ENCODE results near the gene DTNBP1.

The DTNBP1 gene

DNA sequence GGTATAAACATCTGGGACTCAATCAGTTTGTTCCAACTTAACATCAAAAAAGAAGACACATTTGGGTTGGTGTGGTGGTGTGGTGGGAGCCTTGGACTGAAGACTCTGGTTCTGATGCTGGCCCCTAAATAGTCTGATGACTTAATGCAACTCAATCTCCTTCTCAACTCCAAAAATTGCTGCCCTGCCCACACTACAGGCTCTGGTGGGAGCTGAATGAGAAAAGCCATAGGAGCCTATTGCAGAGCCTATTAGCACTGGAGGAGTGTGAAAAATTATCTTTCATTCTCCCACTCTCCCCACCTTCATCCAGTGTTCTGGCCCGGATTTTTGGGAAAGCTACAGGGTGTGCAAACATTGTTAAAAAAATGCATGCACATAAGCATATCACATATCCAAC lies 56.5 kb downstream of the DTNBP1 start:
- Histone ChIP-seq H3F3A (ENCODE audit: insufficient read depth, low read length) (no peaks in the 10 kb centered on the region), H3K9me2 (replicated peaks; ENCODE audit: insufficient read depth, low read length) (no peaks in the 10 kb centered on the region), H3K4me1 (ENCODE audit: low read length) (peaks cover 5% of the 10 kb centered on the region), H3K4me2 (ENCODE audit: low read depth, low read length) (no peak overlapping the region), H3K27ac (ENCODE audit: low read length) (no peak overlapping the region), H3K4me3 (ENCODE audit: low read length) (no peak overlapping the region), H3K79me2 (ENCODE audit: low read length) (no peaks in the 10 kb centered on the region; the same call in 1 of the 2 replicates), H4K20me1 (ENCODE audit: insufficient read depth, low read length) (no peaks in the 10 kb centered on the region), H3K9ac (ENCODE audit: low read length) (no peak overlapping the region), H3K9me3 (replicated peaks; ENCODE audit: insufficient read depth, low read length) (no peaks in the 10 kb centered on the region), H3K27me3 (replicated peaks; ENCODE audit: insufficient read depth, low read length) (no peaks in the 10 kb centered on the region), H2AFZ (ENCODE audit: low read length) (no peak overlapping the region), H3K36me3 (replicated peaks; ENCODE audit: insufficient read depth, low read length) (no peaks in the 10 kb centered on the region)
- TF ChIP-seq EZH2 (optimal IDR thresholded peaks at IDR 0.05; ENCODE audit: low read depth, low read length) (no peak), EZH2phosphoT487 (IDR thresholded peaks at IDR 0.05; ENCODE audit: low read length) (no peak)
- TF ChIP-seq, protein P1, sequence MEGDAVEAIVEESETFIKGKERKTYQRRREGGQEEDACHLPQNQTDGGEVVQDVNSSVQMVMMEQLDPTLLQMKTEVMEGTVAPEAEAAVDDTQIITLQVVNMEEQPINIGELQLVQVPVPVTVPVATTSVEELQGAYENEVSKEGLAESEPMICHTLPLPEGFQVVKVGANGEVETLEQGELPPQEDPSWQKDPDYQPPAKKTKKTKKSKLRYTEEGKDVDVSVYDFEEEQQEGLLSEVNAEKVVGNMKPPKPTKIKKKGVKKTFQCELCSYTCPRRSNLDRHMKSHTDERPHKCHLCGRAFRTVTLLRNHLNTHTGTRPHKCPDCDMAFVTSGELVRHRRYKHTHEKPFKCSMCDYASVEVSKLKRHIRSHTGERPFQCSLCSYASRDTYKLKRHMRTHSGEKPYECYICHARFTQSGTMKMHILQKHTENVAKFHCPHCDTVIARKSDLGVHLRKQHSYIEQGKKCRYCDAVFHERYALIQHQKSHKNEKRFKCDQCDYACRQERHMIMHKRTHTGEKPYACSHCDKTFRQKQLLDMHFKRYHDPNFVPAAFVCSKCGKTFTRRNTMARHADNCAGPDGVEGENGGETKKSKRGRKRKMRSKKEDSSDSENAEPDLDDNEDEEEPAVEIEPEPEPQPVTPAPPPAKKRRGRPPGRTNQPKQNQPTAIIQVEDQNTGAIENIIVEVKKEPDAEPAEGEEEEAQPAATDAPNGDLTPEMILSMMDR (IDR thresholded peaks at IDR 0.05; ENCODE audit: low read length), result no peak
- no peak for DNase-seq

DNA sequence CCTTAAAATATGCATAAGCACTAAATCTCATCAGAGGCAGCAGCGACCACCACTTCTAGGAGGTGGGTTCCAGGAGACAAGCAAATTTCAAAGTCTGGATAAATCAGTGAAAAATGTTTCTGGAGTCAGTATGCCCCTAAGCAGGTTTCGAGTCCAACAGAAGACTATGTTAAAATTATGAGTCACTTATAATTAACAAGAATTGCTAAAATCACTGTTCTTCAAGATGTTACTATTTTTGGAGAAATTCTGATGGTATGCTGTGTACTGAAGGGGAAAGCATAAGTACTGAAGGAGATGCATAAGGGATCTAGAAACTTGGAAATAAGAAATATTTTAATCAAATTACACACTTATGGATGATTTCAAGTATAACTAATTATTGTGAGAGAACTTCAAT lies 58.0 kb downstream of the DTNBP1 start:
- no peaks in the 10 kb centered on the region for H3K27me3 ChIP-seq (replicated peaks; ENCODE audit: insufficient read depth, low read length)
- TF ChIP-seq EZH2phosphoT487 (IDR thresholded peaks at IDR 0.05; ENCODE audit: low read length), result no peak
- H3K4me3 ChIP-seq (ENCODE audit: low read length), result no peak overlapping the region
- no peaks in the 10 kb centered on the region for H3K9me2 ChIP-seq (replicated peaks; ENCODE audit: insufficient read depth, low read length)
- no peak overlapping the region for H3K4me2 ChIP-seq (ENCODE audit: low read depth, low read length)
- no peaks in the 10 kb centered on the region for H3K9me3 ChIP-seq (replicated peaks; ENCODE audit: insufficient read depth, low read length)
- H3K36me3 ChIP-seq (replicated peaks; ENCODE audit: insufficient read depth, low read length), result no peaks in the 10 kb centered on the region
- no peak overlapping the region for H2AFZ ChIP-seq (ENCODE audit: low read length)
- H3K27ac ChIP-seq (ENCODE audit: low read length), result no peak overlapping the region
- DNase-seq, result no peak
- H3K79me2 ChIP-seq (ENCODE audit: low read length), result peaks cover 6% of the 10 kb centered on the region; the same call in 1 of the 2 replicates
- H4K20me1 ChIP-seq (ENCODE audit: insufficient read depth, low read length), result no peaks in the 10 kb centered on the region
- peaks cover 5% of the 10 kb centered on the region for H3K4me1 ChIP-seq (ENCODE audit: low read length)
- no peak overlapping the region for H3K9ac ChIP-seq (ENCODE audit: low read length)
- H3F3A ChIP-seq (ENCODE audit: insufficient read depth, low read length), result no peaks in the 10 kb centered on the region

DNA sequence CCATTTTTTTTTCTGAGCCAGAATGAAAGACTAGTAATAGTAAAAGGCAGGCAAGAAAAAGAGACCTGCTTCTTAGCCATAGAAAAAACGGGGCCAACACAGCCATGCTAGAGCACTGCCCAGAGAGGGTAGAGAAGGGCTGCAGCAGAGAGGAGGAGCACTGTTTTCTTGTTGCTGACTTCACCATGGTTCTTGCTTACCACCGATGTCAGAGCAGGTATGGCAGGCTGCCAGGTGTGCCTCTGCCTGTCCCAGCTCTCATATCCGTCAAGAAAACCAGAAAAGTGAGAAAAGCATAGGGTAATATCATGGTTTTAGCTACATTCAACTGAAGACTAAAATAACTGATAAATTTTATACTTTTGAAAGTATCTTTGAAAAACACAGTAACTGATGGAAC lies 60.7 kb downstream of the DTNBP1 start:
- Histone ChIP-seq H3K9ac (ENCODE audit: low read length) (peak overlapping the region; percentile 27; the same call in 1 of the 2 replicates), H3K4me3 (ENCODE audit: low read length) (no peak overlapping the region), H3K9me2 (replicated peaks; ENCODE audit: insufficient read depth, low read length) (no peaks in the 10 kb centered on the region), H4K20me1 (ENCODE audit: insufficient read depth, low read length) (no peaks in the 10 kb centered on the region), H3F3A (ENCODE audit: insufficient read depth, low read length) (no peaks in the 10 kb centered on the region), H3K9me3 (replicated peaks; ENCODE audit: insufficient read depth, low read length) (no peaks in the 10 kb centered on the region), H3K4me1 (ENCODE audit: low read length) (peaks cover 5% of the 10 kb centered on the region), H2AFZ (ENCODE audit: low read length) (no peak overlapping the region), H3K27me3 (replicated peaks; ENCODE audit: insufficient read depth, low read length) (no peaks in the 10 kb centered on the region), H3K27ac (ENCODE audit: low read length) (peak overlapping the region; percentile 70; the same call in 1 of the 2 replicates), H3K36me3 (replicated peaks; ENCODE audit: insufficient read depth, low read length) (no peaks in the 10 kb centered on the region), H3K4me2 (ENCODE audit: low read depth, low read length) (peak overlapping the region; percentile 39; the same call in 1 of the 2 replicates), H3K79me2 (ENCODE audit: low read length) (peaks cover 18% of the 10 kb centered on the region)
- peak; percentile 69 for DNase-seq
- TF ChIP-seq, protein P1 (IDR thresholded peaks at IDR 0.05; ENCODE audit: low read length), result no peak
- TF ChIP-seq EZH2 (optimal IDR thresholded peaks at IDR 0.05; ENCODE audit: low read depth, low read length) (no peak), EZH2phosphoT487 (IDR thresholded peaks at IDR 0.05; ENCODE audit: low read length) (no peak)

DNA sequence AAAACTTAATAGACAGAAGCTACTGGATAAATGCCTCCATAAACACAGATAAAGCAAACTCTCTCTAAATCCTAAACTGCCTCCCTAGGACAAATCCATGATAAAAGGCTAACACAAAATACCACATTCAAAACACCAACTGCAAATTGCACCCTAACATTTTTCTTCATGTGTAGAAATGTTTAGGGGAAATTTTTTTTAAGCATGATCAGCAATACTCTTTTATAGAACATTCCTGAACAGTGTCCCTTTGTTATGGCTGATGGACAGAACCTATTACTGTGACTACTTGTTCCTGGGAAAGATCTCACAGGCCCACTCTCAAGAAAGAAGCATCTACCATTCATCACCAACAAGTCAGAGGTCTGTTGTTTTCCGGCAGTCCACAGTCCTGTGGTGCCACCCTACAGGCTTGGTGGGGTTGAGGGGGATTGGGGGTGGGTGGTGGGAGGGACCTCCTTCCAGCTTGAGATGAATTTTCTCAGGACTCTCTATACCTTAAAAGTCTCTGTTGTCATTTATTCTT lies 64.5 kb downstream of the DTNBP1 start:
- no peak overlapping the region for H3K9ac ChIP-seq (ENCODE audit: low read length)
- H3K9me3 ChIP-seq (replicated peaks; ENCODE audit: insufficient read depth, low read length), result no peaks in the 10 kb centered on the region
- peaks cover 5% of the 10 kb centered on the region for H3K4me1 ChIP-seq (ENCODE audit: low read length)
- H3F3A ChIP-seq (ENCODE audit: insufficient read depth, low read length), result no peaks in the 10 kb centered on the region
- no peak for DNase-seq
- H3K4me3 ChIP-seq (ENCODE audit: low read length), result no peak overlapping the region
- no peak overlapping the region for H3K4me2 ChIP-seq (ENCODE audit: low read depth, low read length)
- no peak for TF ChIP-seq EZH2 (optimal IDR thresholded peaks at IDR 0.05; ENCODE audit: low read depth, low read length)
- H3K27me3 ChIP-seq (replicated peaks; ENCODE audit: insufficient read depth, low read length), result no peaks in the 10 kb centered on the region
- H2AFZ ChIP-seq (ENCODE audit: low read length), result no peak overlapping the region
- H3K27ac ChIP-seq (ENCODE audit: low read length), result no peak overlapping the region
- peaks cover 32% of the 10 kb centered on the region for H3K79me2 ChIP-seq (ENCODE audit: low read length)
- no peaks in the 10 kb centered on the region for H3K9me2 ChIP-seq (replicated peaks; ENCODE audit: insufficient read depth, low read length)
- H3K36me3 ChIP-seq (replicated peaks; ENCODE audit: insufficient read depth, low read length), result no peaks in the 10 kb centered on the region
- H4K20me1 ChIP-seq (ENCODE audit: insufficient read depth, low read length), result no peaks in the 10 kb centered on the region
